Caco-2 (cell line): ENCODE data around the gene SLFN5. TPM values are rescaled to one million over a fixed set of nuclear protein-coding genes. Genes with fewer than 3 reads are reported as not detected.

Experiments
- BruUV-seq: library from RNA; stranded (reverse); fragments of 400-500 nt; replicated peaks from 2 replicates; lab custom pipeline; 2021; lab: Mats Ljungman, UMichigan
- CTCF ChIA-PET: fragments of 300-600 bp; sonication (Branson Sonifier 250); formaldehyde crosslinking; loops from one replicate; lab custom pipeline; 2022; ENCODE audit warnings: antibody characterized with exemption; lab: Charles Lee
- POLR2A ChIA-PET: fragments of 300-600 bp; sonication (Branson Sonifier 250); formaldehyde crosslinking; loops from one replicate; lab custom pipeline; 2022; ENCODE audit warnings: antibody characterized with exemption; lab: Charles Lee
- DNase-seq, 2 experiments: peaks; one replicate each; pipeline versions ENCODE4 v3.0.0 to v3.0.0-alpha.2; 2020 to 2022
- H3K27me3 ChIP-seq: replicated peaks from 2 replicates; pipeline ENCODE4 v1.6.0; 2011; ENCODE audit warnings: low read length; ENCODE audit not compliant: control insufficient read depth, insufficient read depth
- H3K36me3 ChIP-seq: 2 replicates; pipeline ENCODE4 v1.5.1; 2011; ENCODE audit warnings: low read length; ENCODE audit not compliant: control insufficient read depth, insufficient read depth
- H3K4me1 ChIP-seq: fragments of 250-450 bp; sonication (Bioruptor Pico); 2 replicates; pipeline ENCODE4 v1.5.1; 2020; ENCODE audit warnings: mild to moderate bottlenecking
- H3K4me3 ChIP-seq: 2 replicates; pipeline ENCODE4 v1.5.1; 2011; ENCODE audit warnings: low read depth, mild to moderate bottlenecking, control low read depth, low read length
- H3K9me3 ChIP-seq: fragments of 250-450 bp; sonication (Bioruptor Pico); 2 replicates; pipeline ENCODE4 v1.5.1; 2020; ENCODE audit warnings: mild to moderate bottlenecking, moderate library complexity
- H3K27ac Mint-ChIP-seq: one replicate; pipeline ENCODE4 v1.8.0; 2022; ENCODE audit warnings: mixed read lengths; ENCODE audit not compliant: unreplicated experiment
- H3K27me3 Mint-ChIP-seq: one replicate; pipeline ENCODE4 v1.8.0; 2022; ENCODE audit warnings: mixed read lengths; ENCODE audit not compliant: insufficient read depth, unreplicated experiment
- H3K36me3 Mint-ChIP-seq: one replicate; pipeline ENCODE4 v1.8.0; 2022; ENCODE audit warnings: mild to moderate bottlenecking, mixed read lengths; ENCODE audit not compliant: insufficient read depth, unreplicated experiment
- H3K4me1 Mint-ChIP-seq: one replicate; pipeline ENCODE4 v1.8.0; 2022; ENCODE audit warnings: low read depth, mixed read lengths; ENCODE audit not compliant: unreplicated experiment
- H3K4me3 Mint-ChIP-seq: one replicate; pipeline ENCODE4 v1.8.0; 2022; ENCODE audit warnings: mild to moderate bottlenecking, moderate library complexity, mixed read lengths; ENCODE audit not compliant: unreplicated experiment
- H3K9me3 Mint-ChIP-seq: one replicate; pipeline ENCODE4 v1.8.0; 2022; ENCODE audit warnings: mixed read lengths; ENCODE audit not compliant: unreplicated experiment
- intact Hi-C: fragments of 100-400 bp; cut with micrococcal nuclease; formaldehyde crosslinking; loops from one replicate; pipeline ENCODE4 v1.10.0; 2022; ENCODE audit not compliant: unreplicated experiment
- total RNA-seq: library from RNA; stranded (reverse); gene quantifications from 2 replicates; pipeline ENCODE4 v1.2.3, GENCODE V29; 2022
- TF ChIP-seq, protein P1 (sequence below), 2 experiments: fragments of 200-600 bp in 1 of 2; IDR thresholded peaks; 1 replicate in 1 of 2; 2 replicates in 1 of 2; pipeline versions ENCODE4 v1.5.1 to v1.8.0; 2011 to 2022; ENCODE audit warnings: antibody characterized with exemption in 1 of 2, control low read depth in 1 of 2, inconsistent platforms in 1 of 2, low read depth in 1 of 2, low read length in 1 of 2, mild to moderate bottlenecking in 1 of 2, moderate library complexity in 1 of 2; ENCODE audit not compliant: insufficient read depth in 1 of 2, severe bottlenecking in 1 of 2, unreplicated experiment in 1 of 2

SLFN5 gene
- total RNA-seq, 1 experiment from 2014 or later = 1.6 TPM

GRCh38 chr17:35286120-35286781 lies 43.4 kb downstream of the SLFN5 start:
- BruUV-seq = no TSS peak
- CTCF ChIA-PET = no interaction called here
- DNase-seq = no peak
- H3K27me3 Mint-ChIP-seq = peaks cover 15% of the 10 kb centered on the region
- no peak overlapping the region for H3K4me3 Mint-ChIP-seq
- H3K27ac Mint-ChIP-seq = no peak overlapping the region
- intact Hi-C loops = no loop called here
- H3K36me3 Mint-ChIP-seq = no peaks in the 10 kb centered on the region
- no peak overlapping the region for H3K4me3 ChIP-seq
- peaks cover 7% of the 10 kb centered on the region for H3K4me1 Mint-ChIP-seq
- 0 out of 2 replicates have a peak, but pooled peaks cover 3% of the 10 kb centered on the region for H3K9me3 ChIP-seq
- POLR2A ChIA-PET = no interaction called here
- H3K9me3 Mint-ChIP-seq = no peaks in the 10 kb centered on the region
- H3K27me3 ChIP-seq = no peaks in the 10 kb centered on the region; the same call in 1 of the 2 replicates
- TF ChIP-seq, protein P1, sequence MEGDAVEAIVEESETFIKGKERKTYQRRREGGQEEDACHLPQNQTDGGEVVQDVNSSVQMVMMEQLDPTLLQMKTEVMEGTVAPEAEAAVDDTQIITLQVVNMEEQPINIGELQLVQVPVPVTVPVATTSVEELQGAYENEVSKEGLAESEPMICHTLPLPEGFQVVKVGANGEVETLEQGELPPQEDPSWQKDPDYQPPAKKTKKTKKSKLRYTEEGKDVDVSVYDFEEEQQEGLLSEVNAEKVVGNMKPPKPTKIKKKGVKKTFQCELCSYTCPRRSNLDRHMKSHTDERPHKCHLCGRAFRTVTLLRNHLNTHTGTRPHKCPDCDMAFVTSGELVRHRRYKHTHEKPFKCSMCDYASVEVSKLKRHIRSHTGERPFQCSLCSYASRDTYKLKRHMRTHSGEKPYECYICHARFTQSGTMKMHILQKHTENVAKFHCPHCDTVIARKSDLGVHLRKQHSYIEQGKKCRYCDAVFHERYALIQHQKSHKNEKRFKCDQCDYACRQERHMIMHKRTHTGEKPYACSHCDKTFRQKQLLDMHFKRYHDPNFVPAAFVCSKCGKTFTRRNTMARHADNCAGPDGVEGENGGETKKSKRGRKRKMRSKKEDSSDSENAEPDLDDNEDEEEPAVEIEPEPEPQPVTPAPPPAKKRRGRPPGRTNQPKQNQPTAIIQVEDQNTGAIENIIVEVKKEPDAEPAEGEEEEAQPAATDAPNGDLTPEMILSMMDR (IDR thresholded peaks at IDR 0.05; ENCODE audit: insufficient read depth in 1 of 2, low read depth in 1 of 2, low read length in 1 of 2, severe bottlenecking in 1 of 2, unreplicated experiment in 1 of 2) = no peak
- H3K4me1 ChIP-seq = no peaks in the 10 kb centered on the region
- no peaks in the 10 kb centered on the region for H3K36me3 ChIP-seq

DNA sequence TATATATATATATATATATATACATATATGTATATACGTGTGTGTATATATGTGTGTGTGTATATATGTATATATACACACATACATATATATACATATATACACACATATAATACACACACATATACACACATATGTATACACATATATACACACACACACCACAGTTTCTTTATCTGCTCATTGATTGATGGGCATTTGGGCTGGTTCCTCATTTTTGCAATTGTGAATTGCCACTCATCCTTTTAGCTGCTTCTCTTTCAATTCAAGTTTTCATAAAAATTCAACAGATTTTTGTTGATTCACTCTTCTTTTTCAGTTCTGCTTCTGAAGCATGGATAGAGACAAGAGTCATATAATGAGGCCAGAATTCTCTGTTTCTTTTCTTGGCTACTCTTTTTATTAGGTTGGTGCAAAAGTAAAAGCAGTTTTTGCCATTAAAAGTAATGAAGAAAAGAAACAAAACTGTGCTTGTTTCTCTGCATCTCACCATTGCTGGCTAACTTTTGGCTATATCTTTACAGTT lies 44.5 kb downstream of the SLFN5 start:
- Mint-ChIP-seq H3K27me3 (peaks cover 12% of the 10 kb centered on the region), H3K9me3 (no peaks in the 10 kb centered on the region), H3K36me3 (no peaks in the 10 kb centered on the region), H3K4me1 (peaks cover 7% of the 10 kb centered on the region), H3K4me3 (no peak overlapping the region), H3K27ac (no peak overlapping the region)
- Histone ChIP-seq H3K36me3 (no peaks in the 10 kb centered on the region), H3K27me3 (no peaks in the 10 kb centered on the region; the same call in 1 of the 2 replicates), H3K9me3 (0 out of 2 replicates have a peak, but pooled peaks cover 3% of the 10 kb centered on the region), H3K4me3 (no peak overlapping the region), H3K4me1 (no peaks in the 10 kb centered on the region)
- POLR2A ChIA-PET = no interaction called here
- intact Hi-C loops = no loop called here
- CTCF ChIA-PET = no interaction called here
- DNase-seq = no peak
- TF ChIP-seq, protein P1 (IDR thresholded peaks at IDR 0.05; ENCODE audit: insufficient read depth in 1 of 2, low read depth in 1 of 2, low read length in 1 of 2, severe bottlenecking in 1 of 2, unreplicated experiment in 1 of 2) = no peak
- no TSS peak for BruUV-seq

- POLR2A ChIA-PET = no interaction called here
- Histone ChIP-seq H3K4me1 (no peaks in the 10 kb centered on the region), H3K9me3 (0 out of 2 replicates have a peak, but pooled peaks cover 3% of the 10 kb centered on the region), H3K36me3 (no peaks in the 10 kb centered on the region), H3K4me3 (no peak overlapping the region), H3K27me3 (no peaks in the 10 kb centered on the region)
- no peaks in the 10 kb centered on the region for H3K9me3 Mint-ChIP-seq
- no peak overlapping the region for H3K4me3 Mint-ChIP-seq
- CTCF ChIA-PET = no interaction called here
- TF ChIP-seq, protein P1 (IDR thresholded peaks at IDR 0.05; ENCODE audit: insufficient read depth in 1 of 2, low read depth in 1 of 2, low read length in 1 of 2, severe bottlenecking in 1 of 2, unreplicated experiment in 1 of 2) = no peak
- DNase-seq = no peak
- no peak overlapping the region for H3K27ac Mint-ChIP-seq
- no TSS peak for BruUV-seq
- H3K36me3 Mint-ChIP-seq = no peaks in the 10 kb centered on the region
- peaks cover 18% of the 10 kb centered on the region for H3K27me3 Mint-ChIP-seq
- H3K4me1 Mint-ChIP-seq = peaks cover 7% of the 10 kb centered on the region
- intact Hi-C loops = no loop called here
Measured at GRCh38 chr17:35289222-35289621, 46.4 kb downstream of the SLFN5 start.
